HG03139 (cell line): ENCODE results near the gene UIMC1.
A peak's percentile ranks its signal among the peaks of the same experiment; 100 is the strongest.
"Not testable (repeated sequence)": the region's sequence is repeated elsewhere in the genome, so short reads cannot be mapped to it uniquely, and the experiment has no call there.

Source experiments
- ATAC-seq: cut with Tn5 transposase; IDR thresholded peaks from one replicate; pipeline ENCODE4 v1.9.1; 2021; ENCODE audit not compliant: unreplicated experiment

The UIMC1 gene

GRCh38 chr5:177006265-177006972 is at the start of gene UIMC1:
UIMC1 (minus strand) TSS chr5:177006779; CDS start chr5:176982615, 24,164 bp downstream.
- ATAC-seq = peak; percentile 66

GRCh38 chr5:177049285-177049684 is 42.7 kb upstream of the UIMC1 start:
- no peak for ATAC-seq

- ATAC-seq = not testable (repeated sequence)
Observed at GRCh38 chr5:177048531-177048930, 42.0 kb upstream of the UIMC1 start.

- ATAC-seq = no peak
Observed at GRCh38 chr5:177045631-177046030, 39.1 kb upstream of the UIMC1 start.

GRCh38 chr5:177044641-177045040 is 38.1 kb upstream of the UIMC1 start:
- no peak for ATAC-seq

GRCh38 chr5:177043958-177044357 is 37.4 kb upstream of the UIMC1 start:
- ATAC-seq = no peak

- ATAC-seq = no peak
Observed at GRCh38 chr5:177043114-177043513, 36.5 kb upstream of the UIMC1 start.

- ATAC-seq = no peak
Observed at GRCh38 chr5:177041936-177042335, 35.4 kb upstream of the UIMC1 start.

- no peak for ATAC-seq
Observed at GRCh38 chr5:177040814-177041420, 34.3 kb upstream of the UIMC1 start.

- no peak for ATAC-seq
Observed at GRCh38 chr5:177036921-177037320, 30.3 kb upstream of the UIMC1 start.

- ATAC-seq = no peak
Observed at GRCh38 chr5:177036443-177036842, 29.9 kb upstream of the UIMC1 start.

- ATAC-seq = no peak
Observed at GRCh38 chr5:177035976-177036375, 29.4 kb upstream of the UIMC1 start.

GRCh38 chr5:177029498-177029897 is 22.9 kb upstream of the UIMC1 start:
- ATAC-seq = no peak

GRCh38 chr5:177027665-177028064 is 21.1 kb upstream of the UIMC1 start:
- no peak for ATAC-seq

GRCh38 chr5:177025101-177025601 is 18.6 kb upstream of the UIMC1 start:
- ATAC-seq = no peak

- no peak for ATAC-seq
Observed at GRCh38 chr5:177024559-177024958, 18.0 kb upstream of the UIMC1 start.

- ATAC-seq = peak; percentile 5
Observed at GRCh38 chr5:177023303-177023664, 16.7 kb upstream of the UIMC1 start.

GRCh38 chr5:177022386-177023302 is 16.1 kb upstream of the UIMC1 start, which contains the start of gene ZNF346:
ZNF346 (plus strand) TSS chr5:177022696; CDS start chr5:177022739, 43 bp downstream.
- ATAC-seq = peak; percentile 81

- ATAC-seq = no peak
Observed at GRCh38 chr5:177020033-177020432, 13.5 kb upstream of the UIMC1 start.

GRCh38 chr5:177018341-177018740 is 11.8 kb upstream of the UIMC1 start:
- ATAC-seq = no peak

- no peak for ATAC-seq
Observed at GRCh38 chr5:177015156-177015555, 8.6 kb upstream of the UIMC1 start.
